PC-3 (cell line): ENCODE data around the gene MYO9A. TPM values are rescaled to one million over a fixed set of nuclear protein-coding genes. Genes with fewer than 3 reads are reported as not detected.

Source experiments
- ATAC-seq: fragments of 200-7000 bp; cut with Tn5 transposase; 2 replicates; pipeline ENCODE4 v1.9.1; 2020; ENCODE audit warnings: mild to moderate bottlenecking, moderate library complexity
- BruUV-seq: library from RNA; stranded (reverse); fragments of 400-500 nt; replicated peaks from 2 replicates; lab custom pipeline; 2021; lab: Mats Ljungman, UMichigan
- CTCF ChIA-PET: fragments of 300-600 bp; sonication (Branson Sonifier 250); formaldehyde crosslinking; loops from one replicate; lab custom pipeline; 2022; ENCODE audit warnings: antibody characterized with exemption; lab: Charles Lee
- POLR2A ChIA-PET: fragments of 300-600 bp; sonication (Branson Sonifier 250); formaldehyde crosslinking; loops from one replicate; lab custom pipeline; 2022; ENCODE audit warnings: antibody characterized with exemption; ENCODE audit not compliant: unreplicated experiment; lab: Charles Lee
- DNase-seq: peaks from one replicate; pipeline ENCODE4 v3.0.0-alpha.2; 2015
- H2AFZ ChIP-seq: fragments of 300-600 bp; sonication (generic); 2 replicates; pipeline ENCODE4 v1.6.0; 2016; ENCODE audit warnings: antibody characterized with exemption, low read length
- H3F3A ChIP-seq: fragments of 300-600 bp; sonication (generic); one replicate; pipeline ENCODE4 v1.6.0; 2017; ENCODE audit warnings: antibody characterized with exemption, low read length, control low read depth, mild to moderate bottlenecking; ENCODE audit not compliant: unreplicated experiment
- H3K27ac ChIP-seq: fragments of 300-600 bp; sonication (generic); 2 replicates; pipeline ENCODE4 v1.5.1; 2016; ENCODE audit warnings: mild to moderate bottlenecking, low read length
- H3K27me3 ChIP-seq: fragments of 300-600 bp; sonication (generic); 2 replicates; pipeline ENCODE4 v1.6.1; 2016; ENCODE audit warnings: low read length, mixed read lengths
- H3K36me3 ChIP-seq: fragments of 300-600 bp; sonication (generic); 2 replicates; pipeline ENCODE4 v1.6.1; 2016; ENCODE audit warnings: low read depth, mixed run types, low read length, mixed read lengths
- H3K4me1 ChIP-seq: fragments of 300-600 bp; sonication (generic); 2 replicates; pipeline ENCODE4 v1.5.1; 2016; ENCODE audit warnings: low read length; ENCODE audit not compliant: insufficient read depth
- H3K4me2 ChIP-seq: fragments of 300-600 bp; sonication (generic); 2 replicates; pipeline ENCODE4 v1.6.0; 2016; ENCODE audit warnings: low read length
- H3K4me3 ChIP-seq: fragments of 300-600 bp; sonication (generic); 2 replicates; pipeline ENCODE4 v1.5.1; 2016; ENCODE audit warnings: mild to moderate bottlenecking, low read length, mixed read lengths
- H3K79me2 ChIP-seq: fragments of 300-600 bp; sonication (generic); 2 replicates; pipeline ENCODE4 v1.6.1; 2017; ENCODE audit warnings: low read length, mixed read lengths
- H3K9ac ChIP-seq: fragments of 300-600 bp; sonication (generic); 2 replicates; pipeline ENCODE4 v1.6.0; 2016; ENCODE audit warnings: mild to moderate bottlenecking, low read length
- H3K9me2 ChIP-seq: fragments of 300-600 bp; sonication (generic); replicated peaks from 2 replicates; pipeline ENCODE4 v1.6.1; 2016; ENCODE audit warnings: mixed run types, low read length, mixed read lengths
- H3K9me3 ChIP-seq: fragments of 300-600 bp; sonication (generic); 2 replicates; pipeline ENCODE4 v1.6.1; 2016; ENCODE audit warnings: low read length, mixed read lengths
- H4K20me1 ChIP-seq: fragments of 300-600 bp; sonication (generic); 2 replicates; pipeline ENCODE4 v1.6.1; 2016; ENCODE audit warnings: low read length, mixed read lengths
- CTCF ChIP-seq: fragments of 300-600 bp; sonication (generic); conservative IDR thresholded peaks from 2 replicates; pipeline ENCODE4 v1.5.1; 2017; ENCODE audit warnings: antibody characterized with exemption, low read depth, mild to moderate bottlenecking, low read length
- EZH2 ChIP-seq: fragments of 300-600 bp; sonication (generic); IDR thresholded peaks from one replicate; pipeline ENCODE4 v1.6.1; 2017; ENCODE audit warnings: antibody characterized with exemption, mild to moderate bottlenecking, low read length; ENCODE audit not compliant: unreplicated experiment
- EZH2phosphoT487 ChIP-seq: fragments of 300-600 bp; sonication (generic); IDR thresholded peaks from 2 replicates; pipeline ENCODE4 v1.6.1; 2018; ENCODE audit warnings: mild to moderate bottlenecking, antibody characterized with exemption, low read length, borderline replicate concordance
- intact Hi-C: fragments of 100-400 bp; cut with micrococcal nuclease; formaldehyde crosslinking; loops from 2 replicates; pipeline ENCODE4 v1.9.0; 2023
- total RNA-seq: library from RNA; depleted of rRNA; stranded (reverse); fragments of >200 nt; gene quantifications from 2 replicates; pipeline ENCODE4 v1.2.3, GENCODE V29; 2014

Gene MYO9A
- total RNA-seq, 1 experiment from 2014 or later: 18.3 TPM

- intact Hi-C loops: no loop called here
- Histone ChIP-seq H3K9me3 (no peaks in the 10 kb centered on the region), H4K20me1 (no peaks in the 10 kb centered on the region), H2AFZ (no peak overlapping the region), H3F3A (no peaks in the 10 kb centered on the region), H3K4me2 (no peak overlapping the region), H3K27ac (no peak overlapping the region), H3K4me3 (no peak overlapping the region), H3K27me3 (no peaks in the 10 kb centered on the region), H3K9me2 (no peaks in the 10 kb centered on the region), H3K4me1 (peaks cover 31% of the 10 kb centered on the region), H3K9ac (no peak overlapping the region), H3K36me3 (no peaks in the 10 kb centered on the region), H3K79me2 (no peaks in the 10 kb centered on the region)
- BruUV-seq: no TSS peak
- DNase-seq (no peak), ATAC-seq (no peak)
- ChIA-PET POLR2A (no interaction called here), CTCF (no interaction called here)
- TF ChIP-seq EZH2 (no peak), CTCF (peak; percentile 55)
These were observed 333.2 kb downstream of the MYO9A start for GRCh38 chr15:71784719-71785118.

GRCh38 chr15:71782422-71783165 is 335.4 kb downstream of the MYO9A start:
- Histone ChIP-seq H3K27me3 (no peaks in the 10 kb centered on the region), H4K20me1 (no peaks in the 10 kb centered on the region), H3K27ac (no peak overlapping the region), H3K9ac (no peak overlapping the region), H3K4me1 (peaks cover 34% of the 10 kb centered on the region), H3K4me3 (no peak overlapping the region), H3K4me2 (no peak overlapping the region), H3K79me2 (no peaks in the 10 kb centered on the region), H3K36me3 (no peaks in the 10 kb centered on the region), H2AFZ (no peak overlapping the region), H3K9me3 (no peaks in the 10 kb centered on the region), H3K9me2 (no peaks in the 10 kb centered on the region), H3F3A (no peaks in the 10 kb centered on the region)
- CTCF ChIA-PET: no interaction called here
- DNase-seq (no peak), ATAC-seq (no peak)
- POLR2A ChIA-PET: no interaction called here
- TF ChIP-seq EZH2phosphoT487 (no peak), EZH2 (no peak)
- no TSS peak for BruUV-seq
- intact Hi-C loops: no loop called here

GRCh38 chr15:71781965-71782265 is 336.0 kb downstream of the MYO9A start:
- no peaks in the 10 kb centered on the region for H3K27me3 ChIP-seq
- intact Hi-C loops: no loop called here
- H3K9me2 ChIP-seq: no peaks in the 10 kb centered on the region
- no peaks in the 10 kb centered on the region for H4K20me1 ChIP-seq
- H3K9ac ChIP-seq: no peak overlapping the region
- H3K4me1 ChIP-seq: peaks cover 34% of the 10 kb centered on the region
- BruUV-seq: no TSS peak
- no peaks in the 10 kb centered on the region for H3K9me3 ChIP-seq
- no peaks in the 10 kb centered on the region for H3F3A ChIP-seq
- no peak overlapping the region for H3K27ac ChIP-seq
- H2AFZ ChIP-seq: no peak overlapping the region
- no peaks in the 10 kb centered on the region for H3K79me2 ChIP-seq
- H3K36me3 ChIP-seq: no peaks in the 10 kb centered on the region
- H3K4me3 ChIP-seq: no peak overlapping the region
- no peak for DNase-seq
- H3K4me2 ChIP-seq: no peak overlapping the region
- no peak for TF ChIP-seq EZH2phosphoT487
- CTCF ChIA-PET: no interaction called here
- no peak for ATAC-seq
- POLR2A ChIA-PET: no interaction called here
